Measurements from ENCODE around the gene GABRR1.

DNA sequence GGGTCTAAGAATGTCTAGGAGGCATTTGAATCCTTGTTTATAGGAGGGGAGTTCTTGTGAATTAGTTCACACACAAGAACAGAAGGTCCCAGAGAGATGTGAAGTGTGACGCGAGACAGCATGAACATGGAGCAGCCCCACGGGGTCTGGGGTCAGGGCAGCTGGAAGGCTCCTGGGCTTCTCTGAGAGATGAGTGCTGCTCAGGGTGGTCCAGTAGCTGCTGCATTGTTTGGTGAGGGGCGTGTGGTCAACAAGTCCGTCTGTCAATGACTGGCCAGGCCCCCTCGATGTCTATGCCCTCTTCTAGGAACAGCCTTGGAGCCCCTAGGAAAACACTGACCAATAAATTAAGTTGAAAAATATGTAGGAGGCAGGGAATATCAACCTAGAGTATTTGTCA lies 40.2 kb upstream of the GABRR1 start:
- TF ChIP-seq, protein P1, sequence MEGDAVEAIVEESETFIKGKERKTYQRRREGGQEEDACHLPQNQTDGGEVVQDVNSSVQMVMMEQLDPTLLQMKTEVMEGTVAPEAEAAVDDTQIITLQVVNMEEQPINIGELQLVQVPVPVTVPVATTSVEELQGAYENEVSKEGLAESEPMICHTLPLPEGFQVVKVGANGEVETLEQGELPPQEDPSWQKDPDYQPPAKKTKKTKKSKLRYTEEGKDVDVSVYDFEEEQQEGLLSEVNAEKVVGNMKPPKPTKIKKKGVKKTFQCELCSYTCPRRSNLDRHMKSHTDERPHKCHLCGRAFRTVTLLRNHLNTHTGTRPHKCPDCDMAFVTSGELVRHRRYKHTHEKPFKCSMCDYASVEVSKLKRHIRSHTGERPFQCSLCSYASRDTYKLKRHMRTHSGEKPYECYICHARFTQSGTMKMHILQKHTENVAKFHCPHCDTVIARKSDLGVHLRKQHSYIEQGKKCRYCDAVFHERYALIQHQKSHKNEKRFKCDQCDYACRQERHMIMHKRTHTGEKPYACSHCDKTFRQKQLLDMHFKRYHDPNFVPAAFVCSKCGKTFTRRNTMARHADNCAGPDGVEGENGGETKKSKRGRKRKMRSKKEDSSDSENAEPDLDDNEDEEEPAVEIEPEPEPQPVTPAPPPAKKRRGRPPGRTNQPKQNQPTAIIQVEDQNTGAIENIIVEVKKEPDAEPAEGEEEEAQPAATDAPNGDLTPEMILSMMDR (IDR thresholded peaks at IDR 0.05; ENCODE audit: borderline replicate concordance, extremely low read depth, low read length, poor library complexity, severe bottlenecking): no peak
- TF ChIP-seq EZH2 (IDR thresholded peaks at IDR 0.05; ENCODE audit: borderline replicate concordance, low read depth, low read length, severe bottlenecking): no peak

All from DND-41 (cell line).